ENCODE data around the gene CALHM6. TPM values are rescaled to one million over a fixed set of nuclear protein-coding genes. Genes with fewer than 3 reads are reported as not detected.
"Not testable (repeated sequence)": the region's sequence is repeated elsewhere in the genome, so short reads cannot be mapped to it uniquely, and the experiment has no call there.

Gene CALHM6
- total RNA-seq, 1 donor from 2014 or later = 0.20 TPM

GRCh38 chr6:116482780-116483179, 21.6 kb downstream of the CALHM6 start:
- ATAC-seq = peak; percentile 64

- ATAC-seq = no peak
Measured at GRCh38 chr6:116483616-116484015, 22.4 kb downstream of the CALHM6 start.

- no peak for ATAC-seq
Measured at GRCh38 chr6:116485559-116486184, 24.5 kb downstream of the CALHM6 start.

- ATAC-seq = no peak
Measured at GRCh38 chr6:116491610-116492330, 30.6 kb downstream of the CALHM6 start.

- ATAC-seq = no peak
Measured at GRCh38 chr6:116492331-116493067, 31.3 kb downstream of the CALHM6 start.

GRCh38 chr6:116495161-116495560, 34.0 kb downstream of the CALHM6 start:
- ATAC-seq = not testable (repeated sequence)

- no peak for ATAC-seq
Measured at GRCh38 chr6:116497113-116497676, 36.0 kb downstream of the CALHM6 start.

GRCh38 chr6:116500969-116501433, 39.8 kb downstream of the CALHM6 start:
- peak; percentile 96 for ATAC-seq

- no peak for ATAC-seq
Measured at GRCh38 chr6:116507324-116507723, 46.1 kb downstream of the CALHM6 start.

- no peak for ATAC-seq
Measured at GRCh38 chr6:116508527-116508926, 47.4 kb downstream of the CALHM6 start.

- peak; percentile 88 for ATAC-seq
Measured at GRCh38 chr6:116511424-116512110, 50.4 kb downstream of the CALHM6 start, which contains the start of gene CALHM5. Gene CALHM5 (plus strand): TSS chr6:116511639. CDS start chr6:116511697, 58 bp downstream.

- ATAC-seq = no peak
Measured at GRCh38 chr6:116512111-116512559, 51.0 kb downstream of the CALHM6 start.

GRCh38 chr6:116512734-116513133, 51.6 kb downstream of the CALHM6 start:
- no peak for ATAC-seq

Other genes with a start within 250 kb of the CALHM6 start
- 6.7 TPM for gene TSPYL4, start 207.3 kb upstream of the CALHM6 start, total RNA-seq
- 54.0 TPM for gene TSPYL1, start 181.4 kb upstream of the CALHM6 start, total RNA-seq
- 32.7 TPM for gene DSE, start 90.4 kb upstream of the CALHM6 start, total RNA-seq
- gene CALHM5, start 50.3 kb downstream of the CALHM6 start, total RNA-seq = 0.12 TPM
- gene TRAPPC3L, start 84.3 kb downstream of the CALHM6 start, total RNA-seq = not detected
- gene CALHM4, start 92.4 kb downstream of the CALHM6 start, total RNA-seq = not detected
- gene RWDD1, start 110.1 kb downstream of the CALHM6 start, total RNA-seq = 28.4 TPM
- not detected for gene RSPH4A, start 155.1 kb downstream of the CALHM6 start, total RNA-seq
- 10.0 TPM for gene ZUP1, start 207.4 kb downstream of the CALHM6 start, total RNA-seq
- 5.7 TPM for gene KPNA5, start 219.8 kb downstream of the CALHM6 start, total RNA-seq

Data from esophagus mucosa (tissue), 1 donor.